IMR-90 (cell line): ENCODE results near the gene MRPL38. TPM values are rescaled to one million over a fixed set of nuclear protein-coding genes. Genes with fewer than 3 reads are reported as not detected.

Source experiments
- ATAC-seq: fragments of 200-7000 bp; cut with Tn5 transposase; 2 replicates; pipeline ENCODE4 v1.9.1; 2020; ENCODE audit warnings: low read depth, mild to moderate bottlenecking, moderate library complexity
- BruUV-seq: library from RNA; stranded (reverse); fragments of 400-500 nt; replicated peaks from 2 replicates; lab custom pipeline; 2021; lab: Mats Ljungman, UMichigan
- CTCF ChIA-PET: fragments of 300-600 bp; formaldehyde crosslinking; extraction: SDS; loops from one replicate; lab custom pipeline; 2021; ENCODE audit warnings: antibody characterized with exemption; lab: Yijun Ruan, JAX
- POLR2A ChIA-PET: fragments of 300-600 bp; sonication (Branson Sonifier 250); formaldehyde crosslinking; loops from one replicate; lab custom pipeline; 2022; ENCODE audit warnings: antibody characterized with exemption; ENCODE audit not compliant: unreplicated experiment; lab: Charles Lee
- DNase-seq: peaks from one replicate; pipeline ENCODE4 v3.0.0; 2013
- H2AFZ ChIP-seq: replicated peaks from 2 replicates; pipeline ENCODE3; 2013; ENCODE audit warnings: low read length, mild to moderate bottlenecking; ENCODE audit not compliant: poor library complexity
- H2AK5ac ChIP-seq: 2 replicates; pipeline ENCODE4 v1.6.1; 2013; ENCODE audit warnings: low read depth, low read length, inconsistent platforms
- H2AK9ac ChIP-seq: replicated peaks from 2 replicates; pipeline ENCODE3; 2013; ENCODE audit warnings: mild to moderate bottlenecking, low read depth, low read length, moderate library complexity; ENCODE audit not compliant: poor library complexity
- H2BK120ac ChIP-seq: 2 replicates; pipeline ENCODE4 v1.6.1; 2013; ENCODE audit warnings: low read depth, low read length, inconsistent platforms
- H2BK15ac ChIP-seq: 3 replicates; pipeline ENCODE4 v1.6.1; 2013; ENCODE audit warnings: low read depth, low read length, inconsistent platforms
- H2BK20ac ChIP-seq: 2 replicates; pipeline ENCODE4 v1.6.1; 2013; ENCODE audit warnings: low read depth, mild to moderate bottlenecking, inconsistent platforms, low read length, moderate library complexity
- H2BK5ac ChIP-seq: 2 replicates; pipeline ENCODE4 v1.6.1; 2013; ENCODE audit warnings: mild to moderate bottlenecking, low read depth, low read length, inconsistent platforms; ENCODE audit not compliant: poor library complexity, severe bottlenecking
- H3K14ac ChIP-seq: replicated peaks from 2 replicates; pipeline ENCODE4 v1.6.1; 2013; ENCODE audit warnings: low read depth, low read length, inconsistent platforms
- H3K18ac ChIP-seq: 2 replicates; pipeline ENCODE4 v1.6.1; 2013; ENCODE audit warnings: low read depth, low read length, control low read depth
- H3K23ac ChIP-seq: 2 replicates; pipeline ENCODE4 v1.6.1; 2013; ENCODE audit warnings: low read depth, low read length, inconsistent platforms
- H3K27ac ChIP-seq: 2 replicates; pipeline ENCODE4 v1.5.1; 2013; ENCODE audit warnings: mild to moderate bottlenecking, control low read depth, low read length; ENCODE audit not compliant: insufficient read depth
- H3K27me3 ChIP-seq: 2 replicates; pipeline ENCODE4 v1.6.1; 2013; ENCODE audit warnings: low read length; ENCODE audit not compliant: control insufficient read depth, insufficient read depth
- H3K36me3 ChIP-seq: 2 replicates; pipeline ENCODE4 v1.6.1; 2013; ENCODE audit warnings: low read length, mixed read lengths; ENCODE audit not compliant: control insufficient read depth, insufficient read depth
- H3K4ac ChIP-seq: 2 replicates; pipeline ENCODE4 v1.6.1; 2013; ENCODE audit warnings: low read depth, low read length, inconsistent platforms
- H3K4me1 ChIP-seq: 2 replicates; pipeline ENCODE4 v1.6.1; 2013; ENCODE audit warnings: low read length, mixed read lengths; ENCODE audit not compliant: control insufficient read depth, insufficient read depth
- H3K4me2 ChIP-seq: 2 replicates; pipeline ENCODE4 v1.6.1; 2013; ENCODE audit warnings: low read depth, mild to moderate bottlenecking, control low read depth, low read length, moderate library complexity
- H3K4me3 ChIP-seq: 2 replicates; pipeline ENCODE4 v1.5.1; 2013; ENCODE audit warnings: low read depth, mild to moderate bottlenecking, control low read depth, low read length, moderate library complexity; ENCODE audit not compliant: insufficient read depth
- H3K56ac ChIP-seq: 2 replicates; pipeline ENCODE4 v1.6.1; 2013; ENCODE audit warnings: low read length, inconsistent platforms; ENCODE audit not compliant: insufficient read depth; ENCODE audit errors: extremely low read depth
- H3K79me1 ChIP-seq, 2 experiments: 2 replicates each; pipeline ENCODE4 v1.6.1; 2013; ENCODE audit warnings: low read length in 2 of 2, inconsistent platforms in 1 of 2, low read depth in 1 of 2
- H3K9ac ChIP-seq: 2 replicates; pipeline ENCODE4 v1.6.1; 2013; ENCODE audit warnings: low read depth, low read length, control low read depth
- H3K9me1 ChIP-seq: 2 replicates; pipeline ENCODE4 v1.6.1; 2013; ENCODE audit warnings: low read length, inconsistent platforms; ENCODE audit not compliant: insufficient read depth
- H3K9me3 ChIP-seq: 2 replicates; pipeline ENCODE4 v1.6.1; 2013; ENCODE audit warnings: low read length; ENCODE audit not compliant: control insufficient read depth, insufficient read depth
- H4K20me1 ChIP-seq: 2 replicates; pipeline ENCODE4 v1.6.1; 2013; ENCODE audit warnings: low read length, inconsistent platforms; ENCODE audit not compliant: insufficient read depth
- H4K5ac ChIP-seq: 2 replicates; pipeline ENCODE4 v1.6.1; 2013; ENCODE audit warnings: mild to moderate bottlenecking, low read depth, low read length, control low read depth
- H4K8ac ChIP-seq, 2 experiments: 2 replicates each; pipeline ENCODE4 v1.6.1; 2013; ENCODE audit warnings: low read depth in 2 of 2, low read length in 2 of 2, control low read depth in 1 of 2, inconsistent platforms in 1 of 2
- H4K91ac ChIP-seq: 2 replicates; pipeline ENCODE4 v1.6.1; 2013; ENCODE audit warnings: low read depth, low read length, inconsistent platforms; ENCODE audit not compliant: insufficient read depth
- CHD1 ChIP-seq: IDR thresholded peaks from 2 replicates; pipeline ENCODE4 v1.6.1; 2012; ENCODE audit warnings: low read depth, low read length, improper control_type of control experiment
- FOS ChIP-seq: fragments of 150-350 bp; IDR thresholded peaks from 2 replicates; pipeline ENCODE4 v1.6.1; 2016; ENCODE audit warnings: low read depth, low read length
- POLR2A ChIP-seq: IDR thresholded peaks from 2 replicates; pipeline ENCODE4 v1.6.1; 2012; ENCODE audit warnings: mild to moderate bottlenecking, low read depth, low read length
- WGBS, 2 experiments: methylation state at CpG; one replicate each; pipeline versions ENCODE4 v1.1.5 to v1.1.7; 2013; ENCODE audit warnings: missing lambda C conversion rate in 2 of 2; ENCODE audit not compliant: insufficient read length in 1 of 2; ENCODE audit errors: extremely low coverage in 2 of 2; 5-methylcytosine and 5-hydroxymethylcytosine counted together
- dilution Hi-C: fragments of 300-500 bp; cut with HindIII; formaldehyde crosslinking; loops from one replicate; pipeline ENCODE4 v1.14.3; 2018; ENCODE audit warnings: low sequenced_read_pairs; ENCODE audit not compliant: unreplicated experiment
- in situ Hi-C: fragments of 300-500 bp; cut with MboI; formaldehyde crosslinking; loops from 3 replicates; pipeline ENCODE4 v1.14.3; 2019; ENCODE audit warnings: low sequenced_read_pairs, inconsistent platforms, mixed read lengths
- intact Hi-C: fragments of 100-400 bp; cut with micrococcal nuclease; formaldehyde crosslinking; loops from 2 replicates; pipeline ENCODE4 v1.10.0; 2022
- polyA plus RNA-seq, 3 experiments: library from polyadenylated mRNA; depleted of rRNA; stranded (reverse); fragments of >200 nt; gene quantifications; 2 replicates each; pipeline ENCODE4 v1.2.3, GENCODE V29; 2012; ENCODE audit warnings: low replicate concordance in 1 of 3
- total RNA-seq: library from RNA; depleted of rRNA; stranded (reverse); fragments of >200 nt; gene quantifications from 2 replicates; pipeline ENCODE4 v1.2.3, GENCODE V29; 2012

Gene MRPL38
- total and polyA plus RNA-seq, 2 of the 4 experiments (the other 2 are of a cell fraction), result 13.3 to 42.5 TPM

DNA sequence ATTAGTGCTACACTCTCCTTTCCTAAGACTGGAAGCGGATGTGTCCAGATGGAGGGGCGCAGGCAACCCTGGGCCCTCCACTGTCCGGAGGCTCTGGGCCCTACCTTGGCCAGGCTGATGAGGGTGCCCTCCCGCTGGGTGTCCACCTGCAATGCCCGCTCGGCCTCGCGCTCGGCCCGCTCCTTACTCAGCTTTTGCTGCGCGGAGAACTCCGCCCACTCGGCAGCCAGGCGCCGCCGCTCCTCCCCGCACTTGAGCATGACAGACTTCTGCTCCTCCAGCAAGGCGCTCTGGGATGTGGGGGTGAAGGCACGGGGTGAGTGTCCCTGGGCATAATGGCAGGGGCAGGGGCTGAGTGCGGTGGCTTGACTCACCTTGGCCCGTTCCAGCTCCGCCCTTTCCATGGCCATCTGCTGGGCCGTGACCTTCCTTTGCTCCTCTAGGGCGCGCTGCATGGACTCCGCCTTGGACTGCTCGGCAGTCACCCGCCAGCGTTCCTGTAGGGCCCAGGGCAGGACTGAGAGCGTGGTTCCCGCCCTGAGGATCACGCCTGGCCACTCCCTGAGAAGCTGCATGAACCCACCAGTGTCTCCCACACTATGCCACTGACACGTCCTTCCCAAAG, 10.1 kb upstream of the MRPL38 start:
- ChIA-PET CTCF (interaction anchor here (1.1 kb wide), 1 partner anchor 9 kb away, joined by 3 read pairs; no protein-coding TSS in a partner anchor), POLR2A (no interaction called here)
- in situ Hi-C loops, result loop anchor here (5.0 kb wide), 1 partner anchor 93 kb away; no protein-coding TSS in a partner anchor

More for the DNA sequence above, 10.1 kb upstream of the MRPL38 start:
- H3K36me3 ChIP-seq, result peaks cover 13% of the 10 kb centered on the region
- H3K27me3 ChIP-seq, result no peaks in the 10 kb centered on the region
- H2BK5ac ChIP-seq, result no peak overlapping the region
- H3K4ac ChIP-seq, result no peak overlapping the region
- H2AK5ac ChIP-seq, result no peak overlapping the region
- no peak overlapping the region for H2BK15ac ChIP-seq
- no peak overlapping the region for H3K9ac ChIP-seq
- no peak for TF ChIP-seq CHD1
- no peak for TF ChIP-seq FOS
- no peak for TF ChIP-seq POLR2A
- H4K5ac ChIP-seq, result no peak overlapping the region
- H3K4me2 ChIP-seq, result no peak overlapping the region
- no peaks in the 10 kb centered on the region for H3K9me1 ChIP-seq
- no peak overlapping the region for H4K91ac ChIP-seq
- WGBS, 2 experiments, result 81% methylated on average over 10 of the region's 34 CpGs; no CpG with 5 or more reads in 1 of the 2 experiments
- H3K79me1 ChIP-seq, result no peaks in the 10 kb centered on the region
- no peak overlapping the region for H3K23ac ChIP-seq
- H3K4me1 ChIP-seq, result no peaks in the 10 kb centered on the region
- dilution Hi-C loops, result no loop called here
- no peak overlapping the region for H2AK9ac ChIP-seq
- BruUV-seq, result no TSS peak
- H3K4me3 ChIP-seq, result no peak overlapping the region
- DNase-seq, result no peak
- no peak overlapping the region for H3K14ac ChIP-seq
- H3K9me3 ChIP-seq, result no peaks in the 10 kb centered on the region
- ATAC-seq, result no peak
- no peak overlapping the region for H2AFZ ChIP-seq
- no peak overlapping the region for H2BK20ac ChIP-seq
- no peak overlapping the region for H3K18ac ChIP-seq
- no peak overlapping the region for H3K56ac ChIP-seq
- H4K8ac ChIP-seq, result no peak overlapping the region
- H3K27ac ChIP-seq, result no peak overlapping the region
- H2BK120ac ChIP-seq, result no peak overlapping the region
- no peaks in the 10 kb centered on the region for H4K20me1 ChIP-seq
- intact Hi-C loops, result no loop called here
